OCI-M2 (cell line): ENCODE results near the gene DSG2.
A peak's percentile ranks its signal among the peaks of the same experiment; 100 is the strongest.

Experiments
- DNase-seq: peaks from one replicate; lab custom pipeline; 2025; ENCODE audit not compliant: unreplicated experiment; lab: John Stamatoyannopoulos, UW

The DSG2 gene

DNA sequence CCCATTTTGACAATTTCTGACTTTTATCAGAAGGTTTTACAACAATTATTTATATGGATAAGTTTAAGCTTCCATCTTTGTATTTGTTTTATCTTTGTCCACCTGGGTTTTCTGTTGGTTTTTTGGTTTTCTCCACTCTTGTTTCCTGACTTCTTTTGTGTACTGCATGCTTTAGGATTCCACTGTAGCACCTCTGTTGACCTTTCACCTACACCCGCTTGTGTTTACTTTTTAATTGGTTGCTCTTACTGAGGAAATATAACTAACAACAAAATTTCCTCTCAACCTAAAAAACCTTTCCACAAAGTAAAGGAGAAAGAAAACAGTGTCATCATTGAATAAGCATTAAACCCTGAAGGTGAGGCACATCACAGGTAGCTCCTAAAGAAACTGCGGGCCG is 53.9 kb downstream of the DSG2 start:
- DNase-seq, result no peak

DNA sequence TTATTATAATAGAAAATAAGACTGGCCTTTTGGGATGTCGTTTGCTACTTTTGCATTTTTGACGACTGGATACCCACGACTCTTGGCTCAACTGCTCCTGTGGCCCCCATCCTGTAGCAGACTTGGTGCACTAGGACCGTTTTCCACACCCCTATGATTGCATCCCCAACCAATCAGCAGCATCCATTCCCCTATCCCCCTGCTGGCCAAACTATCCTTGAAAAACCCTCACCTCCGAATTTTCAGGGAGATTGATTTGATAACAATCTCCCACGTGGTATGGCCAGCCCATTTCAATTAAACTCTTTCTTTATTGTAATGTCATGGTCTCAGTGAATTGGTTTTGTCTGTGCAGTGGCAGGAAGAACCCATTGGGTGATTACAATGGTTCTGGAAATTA is 55.8 kb downstream of the DSG2 start:
- DNase-seq, result no peak

DNA sequence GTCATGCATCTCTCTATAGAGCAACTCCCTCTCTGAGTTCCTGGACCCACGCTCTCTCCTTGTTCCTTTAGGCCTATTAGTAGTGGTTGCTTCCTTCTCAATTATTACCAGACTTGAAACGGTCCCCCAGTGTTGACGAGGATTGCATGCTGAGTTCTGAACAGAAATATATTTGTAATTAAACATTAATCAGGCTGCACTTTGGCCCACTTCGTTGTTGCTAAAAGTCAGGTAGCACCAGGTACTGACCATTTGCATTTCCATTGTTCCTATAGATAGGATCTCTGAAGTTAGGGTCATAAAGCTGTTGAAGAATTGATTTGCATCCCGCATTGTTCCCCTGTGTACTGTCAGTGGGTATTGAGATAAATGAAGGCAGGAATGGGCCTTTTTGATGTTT is 56.8 kb downstream of the DSG2 start:
- no peak for DNase-seq

DNA sequence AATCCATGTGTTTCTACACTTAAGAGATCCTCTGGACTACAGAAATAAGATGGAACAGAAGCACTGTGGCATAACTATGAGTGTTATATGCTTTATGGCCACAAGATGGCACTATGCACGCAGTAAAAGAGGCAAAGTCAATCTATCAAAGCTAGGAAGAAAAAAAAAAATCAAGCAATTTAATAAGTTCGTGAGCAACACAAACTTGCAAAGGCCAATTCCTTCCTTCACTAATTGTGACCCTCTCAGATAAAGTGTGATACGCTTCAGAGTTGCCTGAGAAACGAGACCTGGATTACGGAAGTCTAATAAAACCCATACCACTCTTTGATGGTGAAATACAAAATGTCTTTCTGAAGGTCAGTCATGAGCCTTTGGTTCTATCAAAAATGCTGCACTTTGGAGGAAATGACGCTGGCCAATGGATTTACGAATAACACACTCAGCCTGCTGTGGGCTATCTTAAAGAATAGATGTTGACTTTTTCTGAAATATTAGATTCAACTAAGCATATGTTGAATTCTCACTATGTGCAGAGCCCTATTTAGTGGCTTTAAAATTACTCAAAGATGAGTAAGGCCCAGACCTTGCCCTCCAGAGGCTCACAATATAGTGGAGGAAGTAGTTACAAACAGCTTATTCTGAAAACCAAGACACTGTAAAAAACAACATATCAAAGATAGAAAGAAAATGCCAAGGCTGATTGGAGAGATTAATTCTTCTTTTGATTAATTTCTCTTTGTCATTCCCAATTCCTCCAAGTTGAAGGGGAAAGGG is 58.2 kb downstream of the DSG2 start:
- peak; percentile 8 for DNase-seq

DNA sequence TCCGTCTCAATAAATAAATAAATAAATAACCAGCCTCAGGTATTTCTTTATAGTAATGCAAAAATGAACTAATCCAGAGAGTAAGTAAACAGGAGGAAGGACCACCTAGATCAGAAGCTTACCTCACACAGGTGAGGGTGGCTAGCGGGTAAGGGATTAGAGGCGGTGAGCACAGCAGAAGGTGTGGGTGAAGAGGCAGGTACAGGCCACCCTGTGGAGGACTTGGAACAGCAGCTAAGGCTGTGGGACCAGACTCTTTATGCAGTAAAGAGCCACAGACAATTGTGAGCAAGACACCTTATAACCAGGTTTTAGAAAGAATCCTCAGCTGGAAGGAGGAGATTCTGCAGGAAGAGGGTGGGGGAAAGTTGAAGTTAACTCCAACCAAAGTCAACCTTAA is 59.5 kb downstream of the DSG2 start:
- DNase-seq, result no peak

- DNase-seq, result no peak
Observed at GRCh38 chr18:31558567-31558966, 60.6 kb downstream of the DSG2 start.

- no peak for DNase-seq
Observed at GRCh38 chr18:31562726-31563125, 64.7 kb downstream of the DSG2 start.

DNA sequence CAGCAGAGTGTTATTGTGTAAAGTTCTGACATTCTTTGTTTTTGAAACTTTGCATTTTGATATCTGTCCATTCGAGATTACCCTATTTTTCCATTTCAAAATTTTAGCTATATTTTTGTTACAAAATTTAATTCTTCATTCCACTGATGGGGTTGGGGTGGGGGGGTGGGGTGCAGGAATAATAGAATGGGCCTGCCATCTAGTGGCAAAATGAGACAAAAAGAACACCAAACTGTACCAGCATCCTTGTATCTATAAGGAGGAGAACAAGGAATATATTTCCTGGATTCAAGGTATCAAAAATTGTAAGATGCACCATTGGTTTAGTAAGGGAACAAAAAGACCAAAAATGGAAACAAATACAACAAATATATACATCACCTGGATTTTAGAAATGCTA is 65.8 kb downstream of the DSG2 start:
- DNase-seq, result no peak

- no peak for DNase-seq
Observed at GRCh38 chr18:31565345-31565744, 67.4 kb downstream of the DSG2 start.

DNA sequence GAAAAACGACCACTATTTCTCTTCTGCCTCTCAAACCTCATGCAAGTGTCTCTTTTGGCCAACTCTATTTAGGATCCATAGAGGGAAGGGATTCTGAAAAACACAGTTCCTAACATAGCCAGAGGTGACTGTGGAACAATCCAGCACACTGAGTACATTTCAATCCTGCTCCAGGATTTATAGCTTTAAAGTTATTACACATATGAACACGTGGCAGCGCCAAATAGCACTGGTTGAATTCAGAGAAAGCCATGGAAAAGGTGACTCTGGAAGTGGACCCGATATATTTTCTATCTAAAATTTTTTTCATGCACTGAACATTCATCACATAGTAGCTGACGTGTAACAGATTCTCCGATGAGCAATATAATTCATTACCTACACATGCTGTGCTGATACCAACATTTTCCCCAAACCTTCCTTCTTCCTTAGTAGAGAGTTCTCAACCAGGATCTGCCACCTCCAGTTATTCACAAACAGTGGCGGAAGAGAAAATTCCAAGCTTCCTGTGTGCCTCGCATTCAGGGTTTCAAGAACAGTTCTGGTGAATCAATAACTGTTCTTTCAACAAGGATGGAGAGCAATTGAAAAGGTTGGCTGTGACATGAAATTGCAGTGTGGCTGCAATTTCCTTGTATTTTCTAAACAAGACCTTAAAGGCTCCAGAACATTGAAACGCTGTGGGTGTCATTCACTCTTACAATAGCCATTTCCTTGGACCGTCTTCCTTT is 68.0 kb downstream of the DSG2 start:
- no peak for DNase-seq

DNA sequence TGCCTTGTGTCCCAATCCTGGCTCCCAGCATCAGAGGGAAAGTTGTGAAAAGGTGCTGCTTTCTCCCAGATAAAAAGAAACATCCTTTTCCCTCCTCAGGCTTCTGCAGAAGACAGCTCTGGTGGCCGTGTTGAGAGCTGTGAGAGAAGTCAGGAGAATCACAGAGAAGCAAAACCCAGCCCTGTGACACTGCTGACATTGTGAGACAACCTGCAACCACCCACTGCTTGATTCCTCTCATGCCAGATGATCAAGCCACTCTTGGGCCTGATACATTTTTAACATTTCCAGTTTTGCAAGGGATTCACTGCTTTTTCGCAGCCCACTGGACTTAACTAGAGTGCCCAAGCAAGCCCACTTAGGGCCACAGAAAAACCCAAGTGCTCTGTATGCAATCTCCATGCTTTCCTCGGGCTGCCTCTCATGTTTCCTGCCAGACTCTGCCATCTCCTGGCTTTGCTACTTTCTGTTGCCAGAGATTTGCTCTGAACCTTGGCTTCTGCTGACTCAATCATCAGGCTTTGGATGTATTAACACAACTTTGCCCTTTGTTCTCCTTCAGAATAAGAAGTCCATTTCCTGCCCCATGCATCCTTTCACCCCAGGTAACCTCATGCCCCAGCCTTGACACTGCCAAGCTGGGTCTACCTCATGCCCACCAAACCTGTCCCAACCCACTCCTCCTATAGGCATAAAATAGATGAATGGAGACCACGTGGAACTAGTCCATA is 68.8 kb downstream of the DSG2 start:
- no peak for DNase-seq

DNA sequence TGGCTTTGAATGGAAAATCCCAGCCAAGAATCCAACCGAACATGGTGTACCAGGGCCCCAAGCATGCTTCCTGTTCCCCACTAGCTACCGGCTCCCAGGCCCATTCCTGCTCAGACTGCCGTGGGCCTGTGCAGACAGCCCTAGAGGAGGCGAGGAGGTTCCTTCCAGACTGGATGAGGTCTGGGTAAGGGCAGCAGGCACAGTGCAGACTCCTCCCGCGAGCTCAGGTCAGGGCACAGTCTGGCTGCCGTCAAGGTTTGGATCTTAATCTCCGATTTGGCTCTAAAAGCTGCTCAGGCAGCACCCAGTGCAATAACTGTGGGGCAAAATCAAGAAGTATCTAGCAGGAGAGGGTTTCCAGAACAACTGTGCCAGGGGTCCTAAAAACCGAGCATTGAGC is 74.4 kb downstream of the DSG2 start:
- DNase-seq, result no peak

DNA sequence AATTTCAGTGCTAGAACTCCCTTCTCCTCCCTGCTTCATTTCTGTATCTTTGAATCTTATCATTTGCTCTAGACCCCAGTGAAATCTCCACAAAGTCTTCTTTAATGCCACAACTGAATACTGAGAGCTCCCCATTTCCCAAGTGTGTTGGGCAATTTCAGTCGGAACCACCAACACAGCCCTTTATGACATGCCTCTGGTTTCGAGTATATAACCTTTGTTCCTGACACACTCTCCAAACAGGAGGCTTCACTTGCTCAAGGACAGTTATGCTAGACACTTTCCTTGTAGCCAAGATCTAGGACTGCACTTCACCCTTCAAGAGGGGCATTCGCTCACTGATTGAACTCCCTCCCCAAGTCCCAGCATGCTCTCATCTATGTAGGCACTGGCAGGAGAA is 75.1 kb downstream of the DSG2 start:
- no peak for DNase-seq

GRCh38 chr18:31574359-31574758 is 76.4 kb downstream of the DSG2 start:
- no peak for DNase-seq

- DNase-seq, result no peak
Observed at GRCh38 chr18:31575515-31576257, 77.7 kb downstream of the DSG2 start.

DNA sequence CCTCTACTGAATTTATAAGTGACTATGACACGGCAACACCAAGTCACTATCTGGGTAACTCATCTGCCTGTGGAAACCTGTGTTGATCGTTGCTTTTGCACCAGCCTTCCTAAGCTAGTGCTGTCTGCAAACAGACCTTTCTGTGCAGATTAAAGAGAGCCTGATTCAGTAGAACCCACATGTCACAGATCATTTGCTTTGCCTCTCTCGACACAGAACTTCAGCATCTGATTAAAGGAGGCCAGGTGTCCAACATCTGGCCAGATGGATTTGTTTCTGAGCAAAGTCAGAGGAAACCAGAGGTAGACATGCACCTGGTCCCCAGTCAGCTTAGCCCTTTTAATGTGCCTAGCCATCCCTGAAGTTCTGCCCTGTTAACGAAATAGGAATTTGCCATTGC is 78.7 kb downstream of the DSG2 start:
- no peak for DNase-seq

DNA sequence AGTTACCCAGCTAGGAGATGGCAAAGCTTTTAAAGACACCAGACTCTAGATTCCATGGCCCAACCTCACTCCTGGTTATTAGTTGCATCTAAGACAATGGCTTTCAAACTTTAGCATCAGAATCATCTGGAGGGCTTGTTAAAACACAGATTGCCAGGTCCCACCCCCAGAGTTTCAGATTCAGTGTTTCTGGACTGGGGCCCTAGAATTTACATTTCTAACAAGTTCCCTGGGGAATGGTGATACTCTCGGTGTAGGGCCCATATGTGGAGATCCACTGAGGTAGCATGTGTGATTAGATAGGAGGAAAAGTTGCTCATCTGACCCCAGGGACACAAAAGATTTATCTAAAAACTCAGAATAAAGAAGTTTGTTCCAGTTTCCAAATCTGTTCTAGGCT is 79.2 kb downstream of the DSG2 start:
- no peak for DNase-seq

GRCh38 chr18:31578126-31578525 is 80.1 kb downstream of the DSG2 start:
- no peak for DNase-seq

GRCh38 chr18:31579375-31579774 is 81.4 kb downstream of the DSG2 start:
- DNase-seq, result no peak

GRCh38 chr18:31581498-31582197 is 83.7 kb downstream of the DSG2 start:
- DNase-seq, result no peak
